Activated CD4-positive, CD25-positive, alpha-beta regulatory T cell treated with anti-CD3 and anti-CD28 coated beads, Interleukin-2, amount 50 U/mL, for 24 hours (primary cell): Measurements from ENCODE around the gene GNAS.
"Not testable (repeated sequence)": the region's sequence is repeated elsewhere in the genome, so short reads cannot be mapped to it uniquely, and the experiment has no call there.

Source experiments
- ATAC-seq, 2 donors: fragments of 150-1000 bp; cut with Tn5 transposase; one replicate each; pipeline ENCODE4 v1.10.0; 2021; ENCODE audit warnings: mild to moderate bottlenecking in 1 of 2, moderate library complexity in 1 of 2

The GNAS gene

GRCh38 chr20:58938541-58938940 lies 86.0 kb downstream of the GNAS start:
- no peak for ATAC-seq

GRCh38 chr20:58941471-58941870 lies 89.0 kb downstream of the GNAS start:
- no peak for ATAC-seq

GRCh38 chr20:58942549-58942948 lies 90.0 kb downstream of the GNAS start:
- no peak for ATAC-seq

- no peak for ATAC-seq
These were observed 92.1 kb downstream of the GNAS start for GRCh38 chr20:58944610-58945009.

- no peak for ATAC-seq
These were observed 93.6 kb downstream of the GNAS start for GRCh38 chr20:58945965-58946631.

- ATAC-seq, result not testable (repeated sequence)
These were observed 95.4 kb downstream of the GNAS start for GRCh38 chr20:58947797-58948388.

- no peak for ATAC-seq
These were observed 98.1 kb downstream of the GNAS start for GRCh38 chr20:58950603-58951002.

- ATAC-seq, result no peak
These were observed 100.5 kb downstream of the GNAS start for GRCh38 chr20:58953050-58953449.

- ATAC-seq, result no peak
These were observed 103.6 kb downstream of the GNAS start for GRCh38 chr20:58956078-58956477.

GRCh38 chr20:58959652-58960051 lies 107.1 kb downstream of the GNAS start:
- ATAC-seq, result no peak
